Brain microvascular endothelial cell (primary cell): Measurements from ENCODE around the gene ADAMTS1.

Source experiments
- DNase-seq: peaks from one replicate; pipeline ENCODE4 v3.0.0-alpha.2; 2020
- H3K27ac ChIP-seq: fragments of 250-450 bp; sonication (Bioruptor Pico); 2 replicates; pipeline ENCODE4 v1.5.1; 2020; ENCODE audit warnings: mild to moderate bottlenecking, moderate library complexity
- H3K27me3 ChIP-seq: fragments of 250-450 bp; sonication (Bioruptor Pico); replicated peaks from 2 replicates; pipeline ENCODE4 v1.5.1; 2020; ENCODE audit warnings: mild to moderate bottlenecking
- H3K36me3 ChIP-seq: fragments of 250-450 bp; sonication (Bioruptor Pico); replicated peaks from 2 replicates; pipeline ENCODE4 v1.5.1; 2020; ENCODE audit warnings: mild to moderate bottlenecking
- H3K4me3 ChIP-seq: 2 replicates; pipeline ENCODE4 v1.5.1; 2011; ENCODE audit warnings: low read depth, mild to moderate bottlenecking, control low read depth, low read length, moderate library complexity
- CTCF ChIP-seq: IDR thresholded peaks from 2 replicates; pipeline ENCODE4 v1.5.1; 2011; ENCODE audit warnings: low read depth, mild to moderate bottlenecking, moderate library complexity, low read length, control low read depth, inconsistent platforms; ENCODE audit errors: missing control alignments
- in situ Hi-C: cut with HindIII; loops from 2 replicates; pipeline ENCODE4 v1.10.0; 2017; ENCODE audit warnings: low sequenced_read_pairs, low pct_ligation_motif_present

Gene ADAMTS1

GRCh38 chr21:26836528-26836927 is 8.7 kb downstream of the ADAMTS1 start:
- no peak overlapping the region for H3K4me3 ChIP-seq
- no peak for DNase-seq
- peaks cover 34% of the 10 kb centered on the region for H3K36me3 ChIP-seq
- no peak overlapping the region for H3K27ac ChIP-seq
- in situ Hi-C loops, result no loop called here
- no peak for TF ChIP-seq CTCF
- H3K27me3 ChIP-seq, result no peaks in the 10 kb centered on the region

GRCh38 chr21:26835714-26836265 is 9.4 kb downstream of the ADAMTS1 start:
- Histone ChIP-seq H3K27ac (no peak overlapping the region), H3K27me3 (no peaks in the 10 kb centered on the region), H3K36me3 (peaks cover 30% of the 10 kb centered on the region), H3K4me3 (no peak overlapping the region)
- DNase-seq, result no peak
- in situ Hi-C loops, result no loop called here
- TF ChIP-seq CTCF, result no peak

GRCh38 chr21:26835027-26835713 is 10.0 kb downstream of the ADAMTS1 start:
- peaks cover 24% of the 10 kb centered on the region for H3K36me3 ChIP-seq
- DNase-seq, result peak; percentile 60
- in situ Hi-C loops, result no loop called here
- H3K27ac ChIP-seq, result peak overlapping the region; percentile 9
- no peak overlapping the region for H3K4me3 ChIP-seq
- no peak for TF ChIP-seq CTCF
- H3K27me3 ChIP-seq, result no peaks in the 10 kb centered on the region

GRCh38 chr21:26834181-26834905 is 10.9 kb downstream of the ADAMTS1 start:
- no peak overlapping the region for H3K27ac ChIP-seq
- H3K27me3 ChIP-seq, result no peaks in the 10 kb centered on the region
- no peak overlapping the region for H3K4me3 ChIP-seq
- peaks cover 18% of the 10 kb centered on the region for H3K36me3 ChIP-seq
- in situ Hi-C loops, result no loop called here
- TF ChIP-seq CTCF, result peak; percentile 34
- peak; percentile 37 for DNase-seq

GRCh38 chr21:26833460-26833939 is 11.7 kb downstream of the ADAMTS1 start:
- in situ Hi-C loops, result no loop called here
- Histone ChIP-seq H3K27me3 (no peaks in the 10 kb centered on the region), H3K4me3 (no peak overlapping the region), H3K36me3 (peaks cover 14% of the 10 kb centered on the region), H3K27ac (no peak overlapping the region)
- no peak for TF ChIP-seq CTCF
- no peak for DNase-seq
